Measurements from ENCODE around the gene RIPK4.
A peak's percentile ranks its signal among the peaks of the same experiment; 100 is the strongest.
"Not testable (repeated sequence)": the region's sequence is repeated elsewhere in the genome, so short reads cannot be mapped to it uniquely, and the experiment has no call there.

Gene RIPK4

GRCh38 chr21:41723835-41724234 lies 43.0 kb downstream of the RIPK4 start:
- POLR2A ChIA-PET; H3K36me3 ChIP-seq (ENCODE audit: control insufficient read depth in 4 of 4, insufficient read depth in 4 of 4, low read length in 3 of 4); DNase-seq; H3K9me3 ChIP-seq (ENCODE audit: control extremely low read depth in 1 of 5, control insufficient read depth in 4 of 5, insufficient read depth in 2 of 5, low read depth in 1 of 5, low read length in 4 of 5); H3K27ac ChIP-seq (ENCODE audit: insufficient read depth in 1 of 2, low read depth in 1 of 2, low read length in 2 of 2, poor library complexity in 1 of 2, severe bottlenecking in 2 of 2); H3K4me3 ChIP-seq (ENCODE audit: control insufficient read depth in 1 of 7, extremely low read depth in 1 of 7, insufficient read depth in 4 of 7, low read depth in 2 of 7, low read length in 6 of 7); CTCF ChIA-PET: not testable (repeated sequence)
- peaks cover 0 to 11% (median 9%) of the 10 kb centered on the region in 4 experiments for H3K4me1 ChIP-seq (ENCODE audit: control extremely low read depth in 1 of 4, control insufficient read depth in 4 of 4, insufficient read depth in 4 of 4, low read length in 3 of 4)
- H3K27me3 ChIP-seq (replicated peaks in 2 of 5; ENCODE audit: control insufficient read depth in 4 of 5, insufficient read depth in 5 of 5, low read length in 4 of 5), result peaks cover 0 to 51% (median 28%) of the 10 kb centered on the region in 5 experiments
- WGBS (ENCODE audit: insufficient coverage), result 89% methylated on average over 3 of the region's 9 CpGs

GRCh38 chr21:41722052-41723018 lies 44.5 kb downstream of the RIPK4 start:
- Histone ChIP-seq H3K27ac (ENCODE audit: insufficient read depth in 1 of 2, low read depth in 1 of 2, low read length in 2 of 2, poor library complexity in 1 of 2, severe bottlenecking in 2 of 2) (no peak overlapping the region), H3K4me3 (ENCODE audit: control insufficient read depth in 1 of 7, extremely low read depth in 1 of 7, insufficient read depth in 4 of 7, low read depth in 2 of 7, low read length in 6 of 7) (no peak overlapping the region), H3K9me3 (ENCODE audit: control extremely low read depth in 1 of 5, control insufficient read depth in 4 of 5, insufficient read depth in 2 of 5, low read depth in 1 of 5, low read length in 4 of 5) (no peaks in the 10 kb centered on the region), H3K4me1 (ENCODE audit: control extremely low read depth in 1 of 4, control insufficient read depth in 4 of 4, insufficient read depth in 4 of 4, low read length in 3 of 4) (peaks cover 0 to 20% (median 13%) of the 10 kb centered on the region in 4 experiments), H3K27me3 (replicated peaks in 2 of 5; ENCODE audit: control insufficient read depth in 4 of 5, insufficient read depth in 5 of 5, low read length in 4 of 5) (peaks cover 0 to 38% (median 27%) of the 10 kb centered on the region in 5 experiments), H3K36me3 (ENCODE audit: control insufficient read depth in 4 of 4, insufficient read depth in 4 of 4, low read length in 3 of 4) (no peaks in the 10 kb centered on the region)
- WGBS (ENCODE audit: insufficient coverage), result 80% methylated on average over 7 of the region's 20 CpGs
- CTCF ChIA-PET, result interaction anchor here (1.3 kb wide), 1 partner anchor 110 kb away, joined by 3 read pairs; no protein-coding TSS in a partner anchor
- POLR2A ChIA-PET, result no interaction called here
- DNase-seq, result no peak

- ChIA-PET POLR2A (no interaction called here), CTCF (no interaction called here)
- no peaks in the 10 kb centered on the region for H3K36me3 ChIP-seq (ENCODE audit: control insufficient read depth in 4 of 4, insufficient read depth in 4 of 4, low read length in 3 of 4)
- no peak overlapping the region for H3K27ac ChIP-seq (ENCODE audit: insufficient read depth in 1 of 2, low read depth in 1 of 2, low read length in 2 of 2, poor library complexity in 1 of 2, severe bottlenecking in 2 of 2)
- H3K9me3 ChIP-seq (ENCODE audit: control extremely low read depth in 1 of 5, control insufficient read depth in 4 of 5, insufficient read depth in 2 of 5, low read depth in 1 of 5, low read length in 4 of 5), result no peaks in the 10 kb centered on the region
- H3K4me1 ChIP-seq (ENCODE audit: control extremely low read depth in 1 of 4, control insufficient read depth in 4 of 4, insufficient read depth in 4 of 4, low read length in 3 of 4), result peaks cover 0 to 13% (median 4%) of the 10 kb centered on the region in 4 experiments
- no peak for DNase-seq
- H3K27me3 ChIP-seq (replicated peaks in 2 of 5; ENCODE audit: control insufficient read depth in 4 of 5, insufficient read depth in 5 of 5, low read length in 4 of 5), result peaks cover 0 to 28% (median 20%) of the 10 kb centered on the region in 5 experiments
- no peak overlapping the region for H3K4me3 ChIP-seq (ENCODE audit: control insufficient read depth in 1 of 7, extremely low read depth in 1 of 7, insufficient read depth in 4 of 7, low read depth in 2 of 7, low read length in 6 of 7)
- 100% methylated on average over 1 of the region's 2 CpGs for WGBS (ENCODE audit: insufficient coverage)
These were observed 46.6 kb downstream of the RIPK4 start for GRCh38 chr21:41720250-41720649.

- DNase-seq, result no peak
- POLR2A ChIA-PET, result no interaction called here
- Histone ChIP-seq H3K4me3 (ENCODE audit: control insufficient read depth in 1 of 7, extremely low read depth in 1 of 7, insufficient read depth in 4 of 7, low read depth in 2 of 7, low read length in 6 of 7) (no peak overlapping the region), H3K4me1 (ENCODE audit: control extremely low read depth in 1 of 4, control insufficient read depth in 4 of 4, insufficient read depth in 4 of 4, low read length in 3 of 4) (peaks cover 0 to 12% (median 4%) of the 10 kb centered on the region in 4 experiments), H3K36me3 (ENCODE audit: control insufficient read depth in 4 of 4, insufficient read depth in 4 of 4, low read length in 3 of 4) (no peaks in the 10 kb centered on the region), H3K27me3 (replicated peaks in 2 of 5; ENCODE audit: control insufficient read depth in 4 of 5, insufficient read depth in 5 of 5, low read length in 4 of 5) (peaks cover 0 to 33% (median 21%) of the 10 kb centered on the region in 5 experiments), H3K9me3 (ENCODE audit: control extremely low read depth in 1 of 5, control insufficient read depth in 4 of 5, insufficient read depth in 2 of 5, low read depth in 1 of 5, low read length in 4 of 5) (no peaks in the 10 kb centered on the region), H3K27ac (ENCODE audit: insufficient read depth in 1 of 2, low read depth in 1 of 2, low read length in 2 of 2, poor library complexity in 1 of 2, severe bottlenecking in 2 of 2) (no peak overlapping the region)
- CTCF ChIA-PET, result no interaction called here
- 100% methylated on average over 1 of the region's 6 CpGs for WGBS (ENCODE audit: insufficient coverage)
These were observed 47.2 kb downstream of the RIPK4 start for GRCh38 chr21:41719691-41720090.

- 53% methylated on average over 14 of the region's 15 CpGs for WGBS (ENCODE audit: insufficient coverage)
These were observed 49.1 kb downstream of the RIPK4 start for GRCh38 chr21:41717573-41718330.

GRCh38 chr21:41716751-41717150 lies 50.1 kb downstream of the RIPK4 start:
- ChIA-PET CTCF (interaction anchor here (1.1 kb wide), 1 partner anchor 15 kb away, joined by 3 read pairs; no protein-coding TSS in a partner anchor), POLR2A (no interaction called here)
- Histone ChIP-seq H3K4me3 (ENCODE audit: control insufficient read depth in 1 of 7, extremely low read depth in 1 of 7, insufficient read depth in 4 of 7, low read depth in 2 of 7, low read length in 6 of 7) (no peak overlapping the region), H3K27me3 (replicated peaks in 2 of 5; ENCODE audit: control insufficient read depth in 4 of 5, insufficient read depth in 5 of 5, low read length in 4 of 5) (peaks cover 0 to 53% (median 26%) of the 10 kb centered on the region in 5 experiments), H3K4me1 (ENCODE audit: control extremely low read depth in 1 of 4, control insufficient read depth in 4 of 4, insufficient read depth in 4 of 4, low read length in 3 of 4) (peaks cover 0 to 15% (median 4%) of the 10 kb centered on the region in 4 experiments), H3K36me3 (ENCODE audit: control insufficient read depth in 4 of 4, insufficient read depth in 4 of 4, low read length in 3 of 4) (no peaks in the 10 kb centered on the region), H3K9me3 (ENCODE audit: control extremely low read depth in 1 of 5, control insufficient read depth in 4 of 5, insufficient read depth in 2 of 5, low read depth in 1 of 5, low read length in 4 of 5) (no peaks in the 10 kb centered on the region), H3K27ac (ENCODE audit: insufficient read depth in 1 of 2, low read depth in 1 of 2, low read length in 2 of 2, poor library complexity in 1 of 2, severe bottlenecking in 2 of 2) (no peak overlapping the region)
- no peak for DNase-seq
- WGBS (ENCODE audit: insufficient coverage), result 75% methylated on average over 4 of the region's 7 CpGs

More at GRCh38 chr21:41717573-41718330, 49.1 kb downstream of the RIPK4 start:
- POLR2A ChIA-PET, result no interaction called here
- DNase-seq, result peak; percentile 16 to 62 (median 62)
- Histone ChIP-seq H3K27ac (ENCODE audit: insufficient read depth in 1 of 2, low read depth in 1 of 2, low read length in 2 of 2, poor library complexity in 1 of 2, severe bottlenecking in 2 of 2) (no peak overlapping the region), H3K36me3 (ENCODE audit: control insufficient read depth in 4 of 4, insufficient read depth in 4 of 4, low read length in 3 of 4) (no peaks in the 10 kb centered on the region), H3K4me1 (ENCODE audit: control extremely low read depth in 1 of 4, control insufficient read depth in 4 of 4, insufficient read depth in 4 of 4, low read length in 3 of 4) (peaks cover 0 to 12% (median 4%) of the 10 kb centered on the region in 4 experiments), H3K4me3 (ENCODE audit: control insufficient read depth in 1 of 7, extremely low read depth in 1 of 7, insufficient read depth in 4 of 7, low read depth in 2 of 7, low read length in 6 of 7) (no peak overlapping the region), H3K9me3 (ENCODE audit: control extremely low read depth in 1 of 5, control insufficient read depth in 4 of 5, insufficient read depth in 2 of 5, low read depth in 1 of 5, low read length in 4 of 5) (no peaks in the 10 kb centered on the region), H3K27me3 (replicated peaks in 2 of 5; ENCODE audit: control insufficient read depth in 4 of 5, insufficient read depth in 5 of 5, low read length in 4 of 5) (peaks cover 0 to 43% (median 23%) of the 10 kb centered on the region in 5 experiments)
- CTCF ChIA-PET, result interaction anchor here (0.9 kb wide), 1 partner anchor 99 kb away, joined by 4 read pairs; no protein-coding TSS in a partner anchor

Data from common myeloid progenitor, CD34-positive (primary cell).